Measurements from ENCODE around the gene METTL2B.
"Not testable (repeated sequence)": the region's sequence is repeated elsewhere in the genome, so short reads cannot be mapped to it uniquely, and the experiment has no call there.

The METTL2B gene

DNA sequence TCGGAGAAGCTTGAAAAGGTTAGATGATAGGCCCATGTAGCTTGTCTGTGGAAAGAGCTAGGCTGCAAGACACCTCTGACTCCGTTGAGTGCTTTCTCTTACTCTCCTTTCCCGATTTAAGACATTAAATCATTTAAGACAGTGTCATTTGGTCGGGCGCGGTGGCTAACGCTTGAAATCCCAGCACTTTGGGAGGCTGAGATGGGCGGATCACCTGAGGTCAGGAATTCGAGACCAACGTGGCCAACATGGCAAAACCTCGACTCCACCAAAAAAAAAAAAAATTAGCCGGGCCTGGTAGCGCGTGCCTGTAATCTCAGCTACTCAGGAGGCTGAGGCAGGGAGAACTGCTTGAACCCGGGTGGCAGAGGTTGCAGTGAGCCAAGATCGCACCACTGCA, 52.6 kb downstream of the METTL2B start:
- not testable (repeated sequence) for DNase-seq

DNA sequence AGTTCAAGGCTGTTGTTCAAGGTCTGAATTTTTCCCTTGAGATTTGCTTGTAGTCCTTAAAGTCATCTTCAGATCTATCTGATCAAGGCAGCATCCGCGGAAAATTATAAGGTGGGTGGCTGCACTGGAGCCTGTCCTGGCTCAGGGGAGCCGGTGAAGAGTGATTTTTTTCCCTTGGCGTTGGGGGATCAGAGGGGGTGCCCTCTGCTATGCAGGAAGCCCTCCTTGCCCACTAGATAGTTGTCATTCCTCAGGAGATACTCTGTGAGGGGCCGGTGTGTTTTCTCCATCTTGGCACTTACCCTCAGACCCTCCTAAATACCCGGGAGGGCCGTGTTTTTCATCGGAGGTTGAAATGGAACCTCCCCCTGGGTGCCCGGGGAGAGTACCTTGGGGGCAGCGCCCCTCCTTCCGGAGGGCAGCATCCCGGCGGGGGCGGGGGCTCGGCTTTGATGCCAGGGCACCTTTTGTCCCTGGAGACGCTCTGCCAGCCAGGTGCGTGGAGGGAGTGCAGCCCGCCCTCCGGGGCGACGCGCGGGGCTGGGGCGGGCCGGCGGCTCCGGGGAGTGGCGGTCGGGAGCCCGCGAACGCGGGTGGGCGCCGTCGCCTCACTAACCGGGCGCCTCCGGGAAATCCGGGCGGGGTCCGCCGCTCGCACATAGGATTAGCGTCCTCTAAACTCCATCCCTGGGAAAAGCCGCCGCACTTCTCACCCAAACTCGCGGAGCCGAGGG, 53.7 kb downstream of the METTL2B start:
- DNase-seq, result peak; percentile 52

DNA sequence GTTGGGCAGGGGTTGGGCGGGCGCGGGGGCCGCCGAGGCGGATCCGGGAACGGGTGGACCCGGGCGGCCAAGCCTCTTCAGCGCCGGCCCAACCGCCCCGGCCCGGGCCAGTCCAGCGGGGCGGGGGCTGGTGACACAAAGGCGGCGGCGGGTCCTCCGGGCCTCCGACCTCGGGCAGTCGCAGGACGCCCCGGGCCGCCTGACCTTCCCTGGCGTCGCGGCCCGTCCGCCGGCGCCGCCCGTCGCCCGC, 54.2 kb downstream of the METTL2B start:
- DNase-seq, result no peak

DNA sequence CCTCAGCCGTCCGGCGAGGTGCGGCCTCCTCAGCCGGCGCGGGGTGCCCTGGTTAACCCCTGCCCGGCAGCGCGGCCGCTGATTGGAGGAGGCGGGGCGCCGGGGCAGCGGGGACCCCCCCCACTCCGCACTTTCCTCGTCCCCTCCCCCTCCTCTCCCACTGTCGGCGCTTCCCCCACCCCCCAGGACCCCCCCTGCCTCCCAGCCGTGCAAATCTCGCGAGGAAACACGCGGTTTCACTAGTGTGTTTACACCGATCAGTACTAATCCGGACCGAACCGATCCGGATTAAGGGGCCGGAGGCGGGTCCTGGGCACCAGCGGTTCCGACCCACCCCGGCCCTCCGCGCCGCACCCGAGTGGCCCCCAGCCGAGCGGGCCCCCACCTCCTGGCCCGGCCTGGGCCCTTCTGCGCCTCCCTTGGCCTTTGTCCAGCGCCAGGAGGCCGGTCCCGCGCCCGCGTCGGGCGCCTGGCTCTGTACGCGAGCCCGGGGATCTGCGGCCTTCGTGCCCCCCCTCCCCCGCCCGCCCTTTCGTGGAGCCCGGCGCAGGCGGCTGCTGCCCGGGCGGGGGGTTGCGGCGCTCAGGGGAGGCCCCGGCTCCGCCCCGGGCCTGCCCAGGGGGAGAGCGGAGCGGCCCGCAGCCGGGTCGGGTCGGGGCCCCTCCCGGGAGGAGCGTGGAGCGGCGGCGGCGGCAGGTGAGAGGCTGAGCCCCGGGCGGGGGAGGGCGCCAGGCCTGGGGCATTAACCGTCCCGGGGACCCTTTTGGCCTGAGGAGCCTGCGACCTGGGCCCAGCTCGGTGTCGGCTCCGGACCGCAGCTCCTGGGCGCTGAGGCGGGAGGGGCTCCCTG, 54.8 kb downstream of the METTL2B start:
- DNase-seq, result peak; percentile 75

DNA sequence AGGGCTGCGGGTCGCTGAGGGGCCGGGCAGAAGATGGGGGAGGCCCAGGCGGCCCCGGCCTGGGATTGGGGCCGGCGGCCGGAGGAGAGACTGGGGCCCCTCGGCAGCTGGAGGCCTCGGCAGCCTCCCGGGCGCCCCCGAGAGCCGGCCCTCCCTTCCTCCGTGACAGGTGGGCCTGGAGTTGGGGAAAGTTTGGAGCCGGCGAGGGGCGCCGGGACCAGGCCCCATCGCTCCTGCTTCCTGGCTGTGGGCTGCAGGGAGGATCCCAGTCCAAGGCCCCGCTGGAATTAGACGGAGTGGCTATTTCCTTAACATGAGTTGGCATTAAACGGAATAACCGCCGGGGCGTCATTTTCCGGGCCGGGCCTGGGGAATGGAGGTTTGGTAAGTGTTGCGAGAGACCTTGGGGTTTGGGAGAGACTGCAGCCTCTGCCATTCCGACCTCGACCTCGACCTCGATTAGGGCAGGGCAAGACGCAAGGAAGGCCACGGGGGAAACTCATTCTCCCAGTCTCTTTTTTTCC, 55.5 kb downstream of the METTL2B start:
- peak; percentile 58 for DNase-seq

DNA sequence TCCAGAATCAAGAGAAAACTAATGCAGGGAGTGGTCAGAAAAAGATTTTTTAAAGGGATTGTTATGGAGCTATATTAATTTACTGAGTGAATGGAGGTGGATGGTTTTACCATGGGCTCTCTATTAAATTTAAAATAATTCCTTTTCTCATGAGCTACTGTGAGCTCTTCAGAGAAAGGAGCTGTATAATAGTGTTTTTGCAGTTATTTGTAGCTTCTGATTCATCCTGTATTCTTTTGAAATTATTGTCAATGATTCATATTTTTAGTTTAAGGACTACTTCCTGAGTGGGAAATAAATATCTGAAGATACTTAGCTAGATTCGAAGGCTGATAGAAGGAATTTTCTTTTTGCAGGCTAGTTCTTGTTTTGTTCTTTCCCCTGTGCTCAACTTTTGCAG, 56.4 kb downstream of the METTL2B start:
- not testable (repeated sequence) for DNase-seq

DNA sequence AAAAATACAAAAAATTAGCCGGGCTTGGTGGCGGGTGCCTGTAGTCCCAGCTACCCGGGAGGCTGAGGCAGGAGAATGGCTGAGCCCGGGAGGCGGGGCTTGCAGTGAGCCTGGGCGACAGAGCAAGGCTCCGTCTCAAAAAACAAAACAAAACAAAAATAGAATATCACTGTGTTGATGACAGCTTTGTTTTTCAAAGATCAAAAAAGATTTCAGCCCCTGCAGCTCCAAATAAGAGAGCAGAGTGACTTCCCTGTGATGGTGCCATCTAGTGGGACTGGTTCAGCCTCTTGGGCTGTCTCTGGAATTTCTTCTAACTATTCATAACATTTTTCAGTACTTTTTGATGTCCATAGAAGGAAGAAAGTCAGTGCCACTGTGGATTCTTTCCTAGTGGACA, 60.9 kb downstream of the METTL2B start:
- not testable (repeated sequence) for DNase-seq

DNA sequence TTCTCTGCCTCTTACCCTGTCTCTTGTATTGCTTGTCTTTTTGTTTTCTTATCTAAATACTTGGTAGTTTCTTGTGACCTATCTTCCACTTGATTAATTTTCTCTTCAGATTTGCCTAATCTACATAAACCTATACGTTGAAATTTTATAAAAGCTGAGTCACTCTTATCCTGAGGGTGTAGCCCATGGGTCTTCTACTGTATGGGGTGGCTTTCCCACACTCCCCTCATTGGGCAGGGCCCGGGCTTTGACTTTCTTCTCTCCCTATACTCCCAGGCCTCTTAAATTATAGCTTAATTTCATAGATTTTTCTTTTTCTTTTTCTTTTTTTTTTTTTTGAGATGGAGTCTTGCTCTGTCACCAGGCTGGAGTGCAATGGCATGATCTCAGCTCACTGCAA, 66.0 kb downstream of the METTL2B start:
- not testable (repeated sequence) for DNase-seq

DNA sequence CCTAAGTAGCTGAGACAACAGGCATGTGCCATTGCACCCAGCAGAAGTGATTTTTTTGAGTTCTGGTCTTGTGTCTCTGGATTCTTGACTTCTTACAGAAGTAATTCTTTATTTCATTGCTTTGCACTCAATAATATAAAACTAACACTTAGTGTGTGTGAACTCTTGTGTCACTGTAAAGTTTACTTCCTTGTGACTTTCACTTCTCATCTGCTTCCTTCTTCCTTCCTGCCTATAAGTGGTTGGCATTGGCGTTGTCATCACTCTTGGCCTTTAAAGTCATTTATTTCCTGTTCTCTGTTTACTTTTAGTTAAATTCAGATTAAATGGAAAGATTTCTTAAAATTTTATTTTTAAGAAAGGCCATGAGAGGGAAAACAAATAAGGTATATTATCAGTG, 66.8 kb downstream of the METTL2B start:
- DNase-seq, result not testable (repeated sequence)

DNA sequence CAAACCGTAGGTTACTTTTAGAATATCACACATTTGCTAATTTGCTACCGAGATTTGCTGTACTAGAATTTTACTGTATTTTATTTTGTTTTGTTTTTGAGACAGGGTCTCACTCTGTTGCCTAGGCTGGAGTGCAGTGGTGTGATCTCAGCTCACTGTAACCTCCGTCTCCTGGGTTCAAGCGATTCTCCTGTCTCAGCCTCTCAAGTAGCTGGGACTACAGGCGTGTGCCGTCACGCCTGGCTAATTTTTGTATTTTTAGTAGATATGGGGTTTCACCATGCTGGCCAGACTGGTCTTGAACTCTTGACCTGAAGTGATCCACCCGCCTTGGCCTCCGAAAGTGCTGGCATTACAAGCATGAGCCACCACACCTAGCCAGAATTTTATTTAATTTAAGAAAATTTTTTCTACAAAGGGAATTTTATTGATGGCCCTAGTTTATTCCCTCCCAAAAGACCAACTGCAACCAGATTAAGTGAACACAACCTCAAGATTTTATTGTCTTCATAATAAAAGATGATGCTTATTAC, 69.8 kb downstream of the METTL2B start:
- not testable (repeated sequence) for DNase-seq

DNA sequence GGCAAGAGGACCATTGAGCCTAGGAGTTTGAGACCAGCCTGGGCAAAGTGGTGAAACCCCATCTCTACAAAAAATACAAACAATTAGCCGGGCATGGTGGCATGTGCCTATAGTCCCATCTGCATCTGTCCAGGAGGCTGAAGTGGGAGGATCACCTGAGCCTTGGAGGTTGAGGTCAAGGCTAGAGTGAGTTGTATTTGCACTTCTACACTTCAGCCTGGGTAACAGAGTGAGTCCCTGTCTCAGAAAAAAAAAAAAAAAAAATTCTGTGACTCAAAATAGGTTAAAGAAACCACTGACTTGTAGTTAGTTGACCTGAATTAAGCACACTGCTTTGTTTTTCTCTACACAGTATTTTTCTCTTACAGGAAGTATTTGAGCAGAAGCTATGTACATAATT, 74.4 kb downstream of the METTL2B start:
- no peak for DNase-seq

DNA sequence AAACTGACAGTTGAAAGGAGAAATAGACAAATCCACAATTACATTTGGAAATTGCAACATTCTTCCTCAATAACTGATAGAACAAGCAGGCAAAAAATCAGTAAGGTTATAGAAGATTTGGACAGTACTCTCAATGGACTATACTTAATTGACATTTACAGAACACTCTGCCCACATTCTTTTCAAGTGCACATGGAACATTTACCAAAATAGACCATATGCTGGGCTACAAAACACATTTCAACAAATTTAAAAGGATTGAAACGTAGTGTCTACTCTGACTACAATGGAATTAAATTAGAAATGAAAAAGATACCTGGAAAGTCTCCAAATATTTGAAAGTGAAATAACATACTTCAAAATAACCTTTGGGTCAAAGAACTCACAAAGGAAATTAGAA, 77.8 kb downstream of the METTL2B start:
- not testable (repeated sequence) for DNase-seq

All from activated CD4-positive, CD25-positive, alpha-beta regulatory T cell treated with anti-CD3 and anti-CD28 coated beads, Interleukin-2, amount 50 U/mL, for 72 hours (primary cell).